Peyer's patch (tissue), 4 donors: ENCODE measurements around the gene TNFSF13.

ENCODE experiments used
- POLR2A ChIP-seq, 2 donors: fragments of 450-650 bp; IDR thresholded peaks; one replicate each; pipeline ENCODE4 v1.5.1; 2017; ENCODE audit warnings: antibody characterized with exemption in 2 of 2, mild to moderate bottlenecking in 2 of 2, moderate library complexity in 2 of 2
- TF ChIP-seq, protein P1 (sequence below), 6 experiments: fragments of 450-650 bp in 4 of 6; fragments of 200-600 bp in 2 of 6; sonication (generic) in 1 of 6; IDR thresholded peaks; one replicate each; pipeline ENCODE4 v1.5.1; 2017 to 2019; ENCODE audit warnings: antibody characterized with exemption in 6 of 6, mild to moderate bottlenecking in 3 of 6, moderate library complexity in 1 of 6

DNA sequence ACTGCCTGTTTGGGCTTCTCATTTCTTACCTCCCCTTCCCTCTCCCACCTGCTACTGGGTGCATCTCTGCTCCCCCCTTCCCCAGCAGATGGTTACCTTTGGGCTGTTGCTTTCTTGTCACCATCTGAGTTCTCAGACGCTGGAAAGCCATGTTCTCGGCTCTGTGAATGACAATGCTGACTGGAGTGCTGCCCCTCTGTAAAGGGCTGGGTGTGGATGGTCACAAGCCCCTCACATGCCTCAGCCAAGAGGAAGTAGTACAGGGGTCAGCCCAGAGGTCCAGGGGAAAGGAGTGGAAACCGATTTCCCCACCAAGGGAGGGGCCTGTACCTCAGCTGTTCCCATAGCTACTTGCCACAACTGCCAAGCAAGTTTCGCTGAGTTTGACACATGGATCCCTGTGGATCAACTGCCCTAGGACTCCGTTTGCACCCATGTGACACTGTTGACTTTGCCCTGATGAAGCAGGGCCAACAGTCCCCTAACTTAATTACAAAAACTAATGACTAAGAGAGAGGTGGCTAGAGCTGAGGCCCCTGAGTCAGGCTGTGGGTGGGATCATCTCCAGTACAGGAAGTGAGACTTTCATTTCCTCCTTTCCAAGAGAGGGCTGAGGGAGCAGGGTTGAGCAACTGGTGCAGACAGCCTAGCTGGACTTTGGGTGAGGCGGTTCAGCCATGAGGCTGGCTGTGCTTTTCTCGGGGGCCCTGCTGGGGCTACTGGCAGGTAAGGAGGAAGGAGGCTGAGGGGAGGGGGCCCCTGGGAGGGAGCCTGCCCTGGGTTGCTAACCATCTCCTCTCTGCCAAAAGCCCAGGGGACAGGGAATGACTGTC is 20.7 kb downstream of the TNFSF13 start, which contains the start of gene CD68:
- TF ChIP-seq, protein P1, sequence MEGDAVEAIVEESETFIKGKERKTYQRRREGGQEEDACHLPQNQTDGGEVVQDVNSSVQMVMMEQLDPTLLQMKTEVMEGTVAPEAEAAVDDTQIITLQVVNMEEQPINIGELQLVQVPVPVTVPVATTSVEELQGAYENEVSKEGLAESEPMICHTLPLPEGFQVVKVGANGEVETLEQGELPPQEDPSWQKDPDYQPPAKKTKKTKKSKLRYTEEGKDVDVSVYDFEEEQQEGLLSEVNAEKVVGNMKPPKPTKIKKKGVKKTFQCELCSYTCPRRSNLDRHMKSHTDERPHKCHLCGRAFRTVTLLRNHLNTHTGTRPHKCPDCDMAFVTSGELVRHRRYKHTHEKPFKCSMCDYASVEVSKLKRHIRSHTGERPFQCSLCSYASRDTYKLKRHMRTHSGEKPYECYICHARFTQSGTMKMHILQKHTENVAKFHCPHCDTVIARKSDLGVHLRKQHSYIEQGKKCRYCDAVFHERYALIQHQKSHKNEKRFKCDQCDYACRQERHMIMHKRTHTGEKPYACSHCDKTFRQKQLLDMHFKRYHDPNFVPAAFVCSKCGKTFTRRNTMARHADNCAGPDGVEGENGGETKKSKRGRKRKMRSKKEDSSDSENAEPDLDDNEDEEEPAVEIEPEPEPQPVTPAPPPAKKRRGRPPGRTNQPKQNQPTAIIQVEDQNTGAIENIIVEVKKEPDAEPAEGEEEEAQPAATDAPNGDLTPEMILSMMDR (IDR thresholded peaks at IDR 0.05), result no peak
- peak; percentile 89 to 95 for TF ChIP-seq POLR2A (IDR thresholded peaks at IDR 0.05)
